ENCODE measurements around the gene CDC42EP4.
"Not testable (repeated sequence)": the region's sequence is repeated elsewhere in the genome, so short reads cannot be mapped to it uniquely, and the experiment has no call there.

CDC42EP4 gene

DNA sequence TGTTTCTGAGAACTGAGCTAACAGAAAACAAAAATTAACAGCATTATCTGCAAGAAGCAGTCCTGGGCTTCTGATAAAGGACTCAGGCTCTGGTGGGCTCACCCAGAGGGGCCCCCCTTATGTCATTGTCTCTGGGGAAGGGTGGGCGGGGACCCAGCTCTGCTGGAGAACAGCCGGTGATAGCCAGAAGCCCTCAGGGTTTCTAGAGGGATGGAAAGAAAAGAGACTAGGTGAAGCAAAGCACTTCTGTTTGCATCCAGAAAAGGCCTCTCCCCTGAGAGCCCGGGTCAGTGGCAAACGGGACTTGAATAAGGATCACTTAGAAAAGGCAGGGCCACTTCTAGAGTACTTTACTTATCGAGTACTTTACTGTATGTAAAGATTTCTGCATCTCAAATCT, 7.0 kb upstream of the CDC42EP4 start:
- DNase-seq: no peak

GRCh38 chr17:73318427-73318813, 6.6 kb upstream of the CDC42EP4 start:
- DNase-seq: no peak

DNA sequence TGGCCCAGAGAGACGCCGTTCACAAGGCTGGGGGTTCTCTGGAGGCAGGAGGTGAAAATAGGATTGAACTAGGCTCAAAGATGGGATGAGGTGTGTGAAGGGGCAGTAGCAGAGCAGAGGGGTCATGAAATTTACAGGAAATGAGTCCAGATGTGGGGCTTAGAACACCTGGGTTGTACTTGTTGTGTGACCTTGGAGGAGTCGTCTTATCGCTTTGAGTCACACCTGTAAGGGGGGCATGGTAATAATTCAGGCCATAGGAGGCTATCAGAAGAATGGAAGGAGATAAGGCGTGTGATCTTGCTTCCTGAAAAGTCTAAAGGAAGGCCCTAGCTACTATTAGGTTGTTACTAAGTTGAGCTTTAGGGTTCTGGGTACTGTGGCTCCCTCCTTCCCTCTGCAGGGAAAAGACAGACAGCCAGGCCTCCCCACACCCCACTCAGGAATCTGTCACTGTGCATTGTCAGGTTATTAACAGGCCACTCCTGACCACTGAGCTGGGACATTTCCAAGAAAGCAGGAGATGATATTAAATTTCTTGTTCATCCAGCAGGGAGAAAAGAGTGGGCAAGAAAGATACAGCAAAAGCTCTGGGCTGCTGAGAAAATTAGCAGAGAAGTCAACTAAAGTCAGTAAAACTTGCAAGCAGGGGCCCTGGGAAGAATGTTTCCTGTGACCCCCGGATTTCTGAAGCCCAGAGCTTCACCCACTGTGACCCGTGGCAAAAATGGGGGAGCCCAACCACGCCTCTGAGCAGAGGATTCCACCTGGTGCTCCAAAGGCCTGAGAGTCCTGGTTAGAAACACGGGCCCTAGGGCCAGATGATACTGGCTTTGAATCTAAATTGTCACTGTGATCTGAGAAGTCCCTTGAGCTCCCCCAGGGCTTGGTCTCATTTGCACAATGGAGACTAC, 6.0 kb upstream of the CDC42EP4 start:
- DNase-seq: no peak

GRCh38 chr17:73316919-73317505, 5.2 kb upstream of the CDC42EP4 start:
- no peak for DNase-seq

DNA sequence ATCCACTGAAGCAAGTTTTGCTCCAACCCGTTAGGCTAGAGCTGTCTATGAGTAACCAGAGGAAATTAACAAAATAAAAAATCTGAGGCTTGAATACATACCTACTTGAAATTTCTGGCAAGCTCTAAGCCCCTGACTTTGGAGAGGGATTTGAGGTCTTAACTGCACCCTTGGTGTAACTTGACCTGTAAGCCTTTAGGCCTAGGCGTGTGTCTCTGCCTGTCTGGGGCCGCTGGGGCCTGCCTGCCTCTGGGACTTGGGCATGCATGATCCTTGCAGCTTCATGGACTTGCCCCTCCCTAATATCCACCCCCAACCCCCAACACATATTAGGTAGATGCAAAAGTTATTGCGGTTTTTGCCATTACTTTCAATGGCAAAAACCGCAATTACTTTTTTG, 3.7 kb upstream of the CDC42EP4 start:
- DNase-seq: no peak

GRCh38 chr17:73313526-73314127, 1.8 kb upstream of the CDC42EP4 start:
- no peak for DNase-seq

DNA sequence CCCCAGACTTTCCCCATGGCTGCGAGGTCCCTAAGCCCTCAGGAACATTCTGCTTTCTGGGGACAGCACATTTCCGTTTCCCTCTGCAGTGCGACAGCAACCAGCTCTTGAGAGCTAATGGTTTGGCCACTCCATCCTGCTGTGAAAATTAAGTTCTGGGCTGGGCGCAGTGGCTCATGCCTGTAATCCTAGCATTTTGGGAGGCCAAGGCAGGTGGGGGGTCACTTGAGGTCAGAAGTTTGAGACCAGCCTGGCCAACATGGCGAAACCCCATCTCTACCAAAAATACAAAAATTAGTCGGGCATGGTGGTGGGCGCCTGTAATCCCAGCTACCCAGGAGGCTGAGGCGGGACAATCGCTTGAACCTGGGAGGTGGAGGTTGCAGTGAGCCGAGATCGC, 1.1 kb upstream of the CDC42EP4 start:
- not testable (repeated sequence) for DNase-seq

DNA sequence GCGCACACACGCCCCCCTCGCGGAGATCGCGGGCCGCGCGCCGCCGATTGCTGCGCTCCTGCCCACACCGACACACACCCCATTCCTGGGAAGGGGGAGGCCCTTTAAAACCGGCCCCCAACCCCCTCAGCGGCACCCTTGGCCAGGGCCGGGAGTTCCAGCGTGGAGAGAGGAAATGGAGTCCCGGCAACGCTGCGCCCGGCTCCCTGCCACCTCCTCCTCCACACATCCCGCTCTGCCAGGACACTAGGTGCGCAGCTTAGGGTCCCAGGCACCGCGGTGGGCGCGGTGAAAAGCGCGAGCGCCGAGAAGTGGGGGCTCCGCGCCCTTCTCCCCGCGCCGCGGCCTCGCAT, 397 bp downstream of the CDC42EP4 start:
- no peak for DNase-seq

DNA sequence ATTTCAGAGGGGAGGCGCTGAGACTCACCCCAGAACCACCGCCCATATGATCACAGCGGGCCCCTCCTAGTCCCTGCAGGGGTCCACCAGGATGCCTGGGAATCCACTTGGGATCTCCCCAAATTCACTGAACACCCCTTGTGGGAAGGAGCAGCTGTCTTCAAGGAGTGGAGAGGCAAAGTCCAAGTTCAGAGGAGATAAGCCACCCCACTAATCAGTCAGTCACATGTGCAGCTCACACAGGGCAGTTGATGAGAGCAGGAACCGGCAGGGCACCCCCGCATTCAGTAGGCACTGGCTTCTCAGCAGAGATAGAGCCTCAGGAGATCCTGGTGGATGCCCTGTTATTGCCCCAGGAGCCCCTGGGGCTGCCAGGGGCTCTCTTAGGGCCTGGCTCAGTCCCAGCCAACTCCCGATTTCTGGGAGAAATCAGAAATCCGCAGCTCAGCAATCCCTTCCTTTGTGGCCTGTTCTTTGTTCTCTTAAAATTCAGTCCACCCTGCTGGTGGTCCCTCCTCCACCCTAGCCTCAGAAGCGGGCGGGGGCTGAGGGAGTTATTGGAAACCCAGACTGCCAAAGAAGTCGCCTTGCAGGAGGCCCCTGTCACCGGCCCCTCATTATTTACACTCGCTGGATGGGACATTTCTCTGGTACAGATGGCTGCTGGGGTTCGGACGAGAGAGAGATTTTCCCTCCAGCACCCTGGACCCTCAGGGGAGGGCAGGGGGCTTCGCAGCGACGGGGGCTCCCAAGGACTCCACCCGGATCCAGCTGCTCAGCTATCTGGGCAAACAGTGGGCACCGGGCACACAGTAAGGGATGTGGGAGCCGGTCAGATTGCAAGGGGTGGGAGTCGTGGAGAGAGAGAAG, 1.8 kb downstream of the CDC42EP4 start:
- no peak for DNase-seq

GRCh38 chr17:73308959-73309358, 2.8 kb downstream of the CDC42EP4 start:
- DNase-seq: not testable (repeated sequence)

- DNase-seq: peak; percentile 25
These were observed 3.6 kb downstream of the CDC42EP4 start for GRCh38 chr17:73308017-73308823.

GRCh38 chr17:73307130-73307529, 4.7 kb downstream of the CDC42EP4 start:
- no peak for DNase-seq

GRCh38 chr17:73305845-73306836, 5.7 kb downstream of the CDC42EP4 start:
- DNase-seq: no peak

DNA sequence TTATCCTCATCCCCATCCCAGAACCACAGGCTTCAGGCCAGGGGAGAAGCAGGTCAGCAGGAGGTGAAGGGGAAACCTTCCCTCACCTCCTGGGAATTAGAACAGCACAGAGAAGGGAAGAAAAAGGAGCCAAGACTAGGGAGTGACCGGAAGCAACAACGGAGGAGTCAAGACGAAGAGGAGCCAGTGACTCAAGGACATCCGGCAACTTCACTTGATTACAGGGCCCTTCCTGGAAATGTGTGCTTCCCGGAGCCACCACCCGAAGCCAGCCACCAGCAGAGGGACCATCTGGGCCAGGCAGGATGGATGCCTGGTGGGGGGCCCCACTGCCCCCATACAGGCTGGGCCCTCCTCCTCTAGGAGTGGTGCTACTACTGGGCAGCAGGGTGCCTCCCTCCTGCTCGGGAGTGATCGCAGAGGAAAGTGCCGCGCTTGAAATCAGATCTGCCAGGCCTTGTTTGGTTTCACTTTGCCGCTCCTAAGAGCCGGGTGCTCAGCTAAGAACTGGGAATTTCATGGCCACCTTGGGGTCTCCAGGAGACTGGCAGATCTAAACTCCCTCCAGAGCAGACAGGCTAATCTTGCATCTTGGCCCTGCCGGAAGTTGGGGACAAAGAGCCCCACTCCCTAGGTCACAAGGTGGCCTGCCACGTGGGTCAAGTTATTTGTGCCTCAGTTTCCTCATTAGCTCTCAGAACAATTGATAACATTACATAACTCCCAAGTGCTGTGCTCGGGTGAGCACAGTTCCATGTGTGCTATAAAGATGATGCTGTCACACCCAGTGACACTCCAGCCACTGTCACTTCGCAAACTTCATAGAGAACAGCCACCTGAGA, 6.6 kb downstream of the CDC42EP4 start:
- DNase-seq: peak; percentile 53

- no peak for DNase-seq
These were observed 7.4 kb downstream of the CDC42EP4 start for GRCh38 chr17:73304438-73304837.

DNA sequence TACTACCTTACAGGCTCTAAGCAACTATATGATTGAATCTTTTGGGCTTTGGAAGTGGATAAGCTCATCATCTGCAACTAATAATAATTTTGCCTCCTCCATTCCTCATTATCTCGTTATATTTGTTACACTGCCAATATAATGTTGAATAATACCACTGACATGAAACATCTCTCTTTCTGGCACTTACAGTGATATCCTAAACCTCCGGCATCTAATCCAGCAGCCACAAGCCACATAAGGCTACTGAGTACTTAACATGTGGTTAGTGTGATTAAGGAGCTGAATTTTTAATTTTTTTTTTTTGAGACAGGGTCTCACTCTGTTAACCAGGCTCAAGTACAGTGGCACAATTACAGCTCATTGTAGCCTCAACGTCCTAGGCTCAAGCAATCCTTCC, 9.6 kb downstream of the CDC42EP4 start:
- DNase-seq: no peak

DNA sequence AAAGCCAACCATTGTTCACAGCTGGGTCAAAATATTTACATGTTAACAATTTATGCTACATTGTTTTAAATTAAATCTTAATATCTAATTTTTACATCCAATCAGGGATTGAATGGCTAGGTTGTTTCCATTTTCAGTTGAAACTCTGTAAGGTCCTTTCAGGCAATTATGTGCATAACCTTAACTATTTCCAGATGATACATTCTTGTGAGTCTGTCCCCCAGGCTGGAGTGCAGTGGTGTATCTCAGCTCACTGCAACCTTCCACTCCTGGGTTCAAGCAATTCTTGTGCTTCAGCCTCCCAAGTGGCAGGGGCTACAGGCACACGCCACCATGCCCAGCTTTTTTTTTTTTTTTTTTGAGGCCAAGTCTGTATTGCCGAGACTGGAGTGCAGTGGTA, 10.4 kb downstream of the CDC42EP4 start:
- no peak for DNase-seq

DNA sequence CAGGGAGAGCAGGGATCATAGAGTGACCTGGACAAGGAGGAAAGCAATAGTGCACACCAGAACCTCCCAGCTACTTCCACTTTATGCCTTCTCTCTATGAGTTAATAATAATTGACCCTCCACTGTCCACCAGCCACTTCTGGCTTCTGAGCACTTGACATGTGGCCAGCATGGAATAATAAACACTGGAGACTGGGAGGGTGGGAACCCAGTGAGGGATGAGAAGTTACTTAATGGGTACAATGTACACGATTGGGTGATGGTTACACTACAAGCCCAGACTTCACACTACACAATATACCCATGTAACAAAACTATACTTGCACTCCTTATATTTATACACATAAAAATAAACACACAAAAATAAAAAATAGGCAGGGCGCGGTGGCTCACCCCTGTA, 11.4 kb downstream of the CDC42EP4 start:
- no peak for DNase-seq

DNA sequence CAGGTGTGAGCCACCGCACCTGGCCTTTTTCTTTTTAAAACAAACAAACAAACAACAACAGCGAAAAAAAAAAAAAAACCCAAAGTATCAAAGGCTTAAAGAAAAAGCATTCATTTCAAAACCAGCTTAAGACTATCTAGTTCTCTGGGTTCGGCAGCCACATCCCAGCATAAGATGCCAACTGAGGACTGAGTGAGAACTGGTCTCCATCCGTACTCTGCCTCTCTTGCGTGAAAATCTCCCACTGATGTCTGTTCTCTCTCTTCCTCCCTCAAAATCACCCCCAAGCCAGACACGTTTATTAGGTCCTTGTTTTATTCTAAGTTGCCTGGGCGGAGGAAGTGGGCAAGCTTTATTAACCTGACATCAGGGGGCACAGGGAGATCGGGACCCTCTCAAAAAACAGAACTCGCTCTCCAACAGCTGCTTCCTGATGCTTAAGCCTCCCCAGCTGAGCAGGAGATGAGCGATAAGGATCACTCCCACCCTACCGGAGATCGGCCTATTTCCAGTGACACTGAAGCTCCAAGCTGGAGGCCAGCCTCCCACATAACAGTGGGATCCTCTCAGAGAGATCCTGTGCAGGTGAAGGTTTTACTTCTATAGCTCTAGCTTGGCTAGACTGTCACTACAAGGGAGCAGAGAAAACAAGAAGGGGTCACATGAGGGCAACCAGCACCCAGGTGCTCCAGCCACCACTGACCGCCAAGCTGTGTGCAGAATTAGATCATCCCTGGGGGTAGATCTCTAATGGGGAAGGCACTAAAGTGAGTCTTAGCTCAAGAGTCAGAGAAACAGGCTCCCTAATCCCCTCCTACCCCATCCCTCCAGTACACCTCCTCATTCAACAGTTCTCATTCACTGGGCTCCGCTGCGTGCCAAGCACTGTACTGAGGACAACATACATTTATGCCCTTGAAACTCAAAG, 13.6 kb downstream of the CDC42EP4 start:
- peak; percentile 39 for DNase-seq

Measured in inflammatory macrophage treated with lipopolysaccharide for 4 hours (primary cell).